ENCODE results near the gene PLA2G4A. TPM values are rescaled to one million over a fixed set of nuclear protein-coding genes. Genes with fewer than 3 reads are reported as not detected.
"Not testable (repeated sequence)": the region's sequence is repeated elsewhere in the genome, so short reads cannot be mapped to it uniquely, and the experiment has no call there.

The PLA2G4A gene
- polyA plus RNA-seq, 1 donor = 7.9 TPM

GRCh38 chr1:186873687-186874086 is 44.9 kb downstream of the PLA2G4A start:
- no peak for DNase-seq

GRCh38 chr1:186875896-186876835 is 47.4 kb downstream of the PLA2G4A start:
- no peak for DNase-seq

- DNase-seq = no peak
Observed at GRCh38 chr1:186878356-186878755, 49.6 kb downstream of the PLA2G4A start.

- no peak for DNase-seq
Observed at GRCh38 chr1:186880982-186881381, 52.2 kb downstream of the PLA2G4A start.

GRCh38 chr1:186882372-186883134 is 53.8 kb downstream of the PLA2G4A start:
- DNase-seq = no peak

GRCh38 chr1:186884251-186884650 is 55.5 kb downstream of the PLA2G4A start:
- DNase-seq = no peak

- no peak for DNase-seq
Observed at GRCh38 chr1:186887203-186887602, 58.5 kb downstream of the PLA2G4A start.

- DNase-seq = no peak
Observed at GRCh38 chr1:186888367-186888766, 59.6 kb downstream of the PLA2G4A start.

- DNase-seq = no peak
Observed at GRCh38 chr1:186892936-186893335, 64.2 kb downstream of the PLA2G4A start.

- no peak for DNase-seq
Observed at GRCh38 chr1:186894415-186894814, 65.7 kb downstream of the PLA2G4A start.

- DNase-seq = no peak
Observed at GRCh38 chr1:186896211-186896610, 67.5 kb downstream of the PLA2G4A start.

GRCh38 chr1:186897008-186897407 is 68.3 kb downstream of the PLA2G4A start:
- no peak for DNase-seq

GRCh38 chr1:186899577-186899976 is 70.8 kb downstream of the PLA2G4A start:
- no peak for DNase-seq

- DNase-seq = no peak
Observed at GRCh38 chr1:186899977-186900376, 71.2 kb downstream of the PLA2G4A start.

- no peak for DNase-seq
Observed at GRCh38 chr1:186900539-186901237, 71.9 kb downstream of the PLA2G4A start.

GRCh38 chr1:186901631-186902030 is 72.9 kb downstream of the PLA2G4A start:
- no peak for DNase-seq

GRCh38 chr1:186903374-186904136 is 74.8 kb downstream of the PLA2G4A start:
- no peak for DNase-seq

- no peak for DNase-seq
Observed at GRCh38 chr1:186904361-186904760, 75.6 kb downstream of the PLA2G4A start.

- DNase-seq = no peak
Observed at GRCh38 chr1:186905561-186905960, 76.8 kb downstream of the PLA2G4A start.

- DNase-seq = no peak
Observed at GRCh38 chr1:186915555-186915954, 86.8 kb downstream of the PLA2G4A start.

- DNase-seq = not testable (repeated sequence)
Observed at GRCh38 chr1:186917106-186917786, 88.5 kb downstream of the PLA2G4A start.

Measured in left kidney (tissue), 2 donors.